A549 (cell line): ENCODE data around the gene MAPT. TPM values are rescaled to one million over a fixed set of nuclear protein-coding genes. Genes with fewer than 3 reads are reported as not detected.

Experiments
- ATAC-seq, 2 experiments: fragments of 200-7000 bp in 1 of 2; fragments of >200 bp in 1 of 2; cut with Nextera tagmentation in 1 of 2; cut with Tn5 transposase in 1 of 2; 3 replicates each; pipeline versions ENCODE4 v1.8.0 to v1.9.1; 2018 to 2020; ENCODE audit warnings: mild to moderate bottlenecking in 1 of 2, moderate library complexity in 1 of 2
- CTCF ChIA-PET: fragments of 300-600 bp; sonication (Branson Sonifier 250); formaldehyde crosslinking; extraction: SDS; loops from one replicate; lab custom pipeline; 2021; ENCODE audit warnings: antibody characterized with exemption, inconsistent platforms; lab: Yijun Ruan, JAX
- POLR2A ChIA-PET: fragments of 350-600 bp; formaldehyde crosslinking; extraction: SDS; loops from one replicate; lab custom pipeline; 2021; ENCODE audit warnings: antibody characterized with exemption, inconsistent platforms; lab: Yijun Ruan, JAX
- DNase-seq, 2 experiments: peaks; one replicate each; pipeline versions ENCODE4 v3.0.0 to v3.0.0-alpha.2; 2011 to 2016; ENCODE audit warnings: low read depth in 1 of 2, low spot score in 1 of 2
- FAIRE-seq: peaks from 2 replicates; lab custom pipeline; 2011; peaks lifted over from hg19 to GRCh38; lab: Jason Lieb, UNC
- H3K27ac ChIP-seq, 2 experiments: fragments of >200 bp; sonication (Bioruptor Twin); formaldehyde crosslinking; 3 replicates each; pipeline ENCODE4 v1.5.1; 2016 to 2017
- H3K4me1 ChIP-seq: fragments of >200 bp; sonication (Bioruptor Twin); formaldehyde crosslinking; 3 replicates; pipeline ENCODE4 v1.6.1; 2016
- H3K4me2 ChIP-seq: fragments of >200 bp; sonication (Bioruptor Twin); formaldehyde crosslinking; 3 replicates; pipeline ENCODE4 v1.6.1; 2016
- H3K4me3 ChIP-seq: fragments of >200 bp; sonication (Bioruptor Twin); formaldehyde crosslinking; 3 replicates; pipeline ENCODE4 v1.5.1; 2016
- H3K9me3 ChIP-seq: fragments of >200 bp; sonication (Bioruptor Twin); formaldehyde crosslinking; 3 replicates; pipeline ENCODE4 v1.6.1; 2016
- ATOH8 ChIP-seq: fragments of 250-450 bp; sonication (Bioruptor Pico); IDR thresholded peaks from 2 replicates; pipeline ENCODE4 v1.5.0; 2020; ENCODE audit warnings: low read depth, mild to moderate bottlenecking, moderate library complexity
- BHLHE40 ChIP-seq: IDR thresholded peaks from 2 replicates; pipeline ENCODE4 v1.6.1; 2012; ENCODE audit warnings: low read depth, low read length, inconsistent platforms
- CBX2 ChIP-seq: fragments of 200-600 bp; sonication (generic); IDR thresholded peaks from 2 replicates; pipeline ENCODE4 v1.6.1; 2016; ENCODE audit warnings: low read depth, mild to moderate bottlenecking, borderline replicate concordance
- CBX8 ChIP-seq: fragments of 200-600 bp; sonication (generic); IDR thresholded peaks from 2 replicates; pipeline ENCODE4 v1.6.1; 2016
- CEBPB ChIP-seq, 2 experiments: fragments of >200 bp in 1 of 2; sonication (Bioruptor Twin) in 1 of 2; formaldehyde crosslinking in 1 of 2; IDR thresholded peaks; 2 replicates each; pipeline ENCODE4 v1.6.1; 2012 to 2016
- CHD2 ChIP-seq: fragments of 150-350 bp; IDR thresholded peaks from 2 replicates; pipeline ENCODE4 v1.6.1; 2014; ENCODE audit warnings: low read length; ENCODE audit not compliant: partially characterized antibody
- E2F6 ChIP-seq: IDR thresholded peaks from 2 replicates; pipeline ENCODE4 v1.6.1; 2012; ENCODE audit warnings: low read depth, borderline replicate concordance
- EHF ChIP-seq: fragments of 250-450 bp; sonication (Bioruptor Pico); IDR thresholded peaks from 2 replicates; pipeline ENCODE4 v1.5.0; 2020; ENCODE audit warnings: mild to moderate bottlenecking
- ELK1 ChIP-seq: fragments of 150-350 bp; IDR thresholded peaks from 2 replicates; pipeline ENCODE4 v1.6.1; 2014; ENCODE audit warnings: low read depth, mild to moderate bottlenecking, low read length
- ESRRA ChIP-seq: fragments of 150-350 bp; IDR thresholded peaks from 2 replicates; pipeline ENCODE4 v1.6.1; 2014; ENCODE audit warnings: mild to moderate bottlenecking, low read length, borderline replicate concordance
- FOSB ChIP-seq: fragments of 250-450 bp; sonication (Bioruptor Pico); IDR thresholded peaks from 2 replicates; pipeline ENCODE4 v1.5.0; 2020; ENCODE audit warnings: mild to moderate bottlenecking, moderate library complexity
- FOXS1 ChIP-seq: fragments of 250-450 bp; sonication (Bioruptor Pico); IDR thresholded peaks from 2 replicates; pipeline ENCODE4 v1.5.0; 2020; ENCODE audit warnings: mild to moderate bottlenecking, moderate library complexity
- HDAC2 ChIP-seq: fragments of 200-600 bp; sonication (generic); IDR thresholded peaks from 2 replicates; pipeline ENCODE4 v1.6.1; 2016
- HES2 ChIP-seq: fragments of >200 bp; sonication (Bioruptor Twin); formaldehyde crosslinking; IDR thresholded peaks from 2 replicates; pipeline ENCODE4 v1.6.1; 2016
- HOXA7 ChIP-seq: fragments of 250-450 bp; sonication (Bioruptor Pico); IDR thresholded peaks from 2 replicates; pipeline ENCODE4 v1.5.0; 2020; ENCODE audit warnings: mild to moderate bottlenecking, moderate library complexity
- HOXB13 ChIP-seq: fragments of 250-450 bp; sonication (Bioruptor Pico); IDR thresholded peaks from 2 replicates; pipeline ENCODE4 v1.5.0; 2020; ENCODE audit warnings: low read depth, mild to moderate bottlenecking, moderate library complexity
- HOXB5 ChIP-seq: fragments of 250-450 bp; sonication (Bioruptor Pico); IDR thresholded peaks from 2 replicates; pipeline ENCODE4 v1.5.0; 2020; ENCODE audit warnings: mild to moderate bottlenecking, moderate library complexity
- JUN ChIP-seq, 2 experiments: fragments of >200 bp; sonication (Bioruptor Twin); formaldehyde crosslinking; IDR thresholded peaks; 2 replicates in 1 of 2; 3 replicates in 1 of 2; pipeline ENCODE4 v1.6.1; 2016 to 2017
- JUNB ChIP-seq: fragments of >200 bp; sonication (Bioruptor Twin); formaldehyde crosslinking; IDR thresholded peaks from 2 replicates; pipeline ENCODE4 v1.6.1; 2016
- KDM5A ChIP-seq: fragments of 200-600 bp; sonication (generic); IDR thresholded peaks from 2 replicates; pipeline ENCODE4 v1.6.1; 2016; ENCODE audit warnings: antibody characterized with exemption, mild to moderate bottlenecking
- MAX ChIP-seq: IDR thresholded peaks from 2 replicates; pipeline ENCODE4 v1.6.1; 2012
- MAZ ChIP-seq: fragments of 150-350 bp; IDR thresholded peaks from 2 replicates; pipeline ENCODE4 v1.6.1; 2014; ENCODE audit warnings: antibody characterized with exemption, low read depth, low read length, borderline replicate concordance
- MYC ChIP-seq: IDR thresholded peaks from 2 replicates; pipeline ENCODE4 v1.6.1; 2012; ENCODE audit warnings: mild to moderate bottlenecking, inconsistent platforms, low read length, improper control_type of control experiment, borderline replicate concordance
- NFE2L2 ChIP-seq: fragments of 150-350 bp; conservative IDR thresholded peaks from 2 replicates; pipeline ENCODE4 v1.6.1; 2014; ENCODE audit warnings: low read length
- NPAS2 ChIP-seq: fragments of 250-450 bp; sonication (Bioruptor Pico); IDR thresholded peaks from 2 replicates; pipeline ENCODE4 v1.8.0; 2022; ENCODE audit warnings: mild to moderate bottlenecking, moderate library complexity, borderline replicate concordance
- NR3C1 ChIP-seq: fragments of >200 bp; sonication (Bioruptor Twin); formaldehyde crosslinking; IDR thresholded peaks from 3 replicates; pipeline ENCODE4 v1.6.1; 2017
- PBX3 ChIP-seq: IDR thresholded peaks from 2 replicates; pipeline ENCODE4 v1.6.1; 2012
- PHF8 ChIP-seq: fragments of 200-600 bp; sonication (generic); IDR thresholded peaks from 2 replicates; pipeline ENCODE4 v1.6.1; 2016; ENCODE audit warnings: low read depth, mild to moderate bottlenecking, antibody characterized with exemption, moderate library complexity, borderline replicate concordance
- RAD21 ChIP-seq, 2 experiments: fragments of >200 bp in 1 of 2; sonication (Bioruptor Twin) in 1 of 2; formaldehyde crosslinking in 1 of 2; IDR thresholded peaks in 1 of 2; conservative IDR thresholded peaks in 1 of 2; 2 replicates in 1 of 2; 3 replicates in 1 of 2; pipeline ENCODE4 v1.6.1; 2012 to 2018; ENCODE audit warnings: inconsistent platforms in 1 of 2
- RARB ChIP-seq: fragments of 250-450 bp; sonication (Bioruptor Pico); IDR thresholded peaks from 2 replicates; pipeline ENCODE4 v1.8.0; 2021; ENCODE audit warnings: mild to moderate bottlenecking, moderate library complexity
- RFX5 ChIP-seq: fragments of 450-650 bp; IDR thresholded peaks from 2 replicates; pipeline ENCODE4 v1.7.1; 2014; ENCODE audit warnings: antibody characterized with exemption, mild to moderate bottlenecking, moderate library complexity
- RNF2 ChIP-seq: fragments of 200-600 bp; sonication (generic); IDR thresholded peaks from 2 replicates; pipeline ENCODE4 v1.6.1; 2016; ENCODE audit warnings: low read depth, mild to moderate bottlenecking, antibody characterized with exemption, moderate library complexity, borderline replicate concordance
- SMC3 ChIP-seq: fragments of >200 bp; sonication (Bioruptor Twin); formaldehyde crosslinking; IDR thresholded peaks from 3 replicates; pipeline ENCODE4 v1.6.1; 2018; ENCODE audit warnings: inconsistent platforms
- SREBF2 ChIP-seq: fragments of 450-650 bp; IDR thresholded peaks from 2 replicates; pipeline ENCODE4 v1.6.1; 2014; ENCODE audit warnings: mild to moderate bottlenecking, moderate library complexity
- TFCP2L1 ChIP-seq: fragments of 250-450 bp; sonication (Bioruptor Pico); IDR thresholded peaks from 2 replicates; pipeline ENCODE4 v1.5.0; 2021; ENCODE audit warnings: mild to moderate bottlenecking
- USF2 ChIP-seq: fragments of 450-650 bp; IDR thresholded peaks from 2 replicates; pipeline ENCODE4 v1.6.1; 2014; ENCODE audit warnings: antibody characterized with exemption
- ZC3H11A ChIP-seq: fragments of 450-650 bp; IDR thresholded peaks from 2 replicates; pipeline ENCODE4 v1.6.1; 2014; ENCODE audit warnings: antibody characterized with exemption, mild to moderate bottlenecking
- ZFP36 ChIP-seq: fragments of 450-650 bp; IDR thresholded peaks from 2 replicates; pipeline ENCODE4 v1.6.1; 2014; ENCODE audit warnings: borderline replicate concordance; ENCODE audit not compliant: partially characterized antibody
- ZSCAN20 ChIP-seq: fragments of 250-450 bp; sonication (Bioruptor Pico); IDR thresholded peaks from 2 replicates; pipeline ENCODE4 v1.8.0; 2022; ENCODE audit warnings: mild to moderate bottlenecking, moderate library complexity
- WGBS: methylation state at CpG from one replicate; pipeline ENCODE4 v1.1.6; 2017; ENCODE audit errors: missing lambda C conversion rate; 5-methylcytosine and 5-hydroxymethylcytosine counted together
- polyA plus RNA-seq, 4 experiments: library from polyadenylated mRNA; depleted of rRNA in 3 of 4; stranded (reverse); fragments of >200 nt; fragmentation: RNase III in 1 of 4; extraction: RNeasy Plus Mini Kit Qiagen cat#74134 plus additional on column Dnase treatment in 1 of 4; gene quantifications; 2 replicates in 3 of 4; 3 replicates in 1 of 4; pipeline ENCODE4 v1.2.3, GENCODE V29; 2011 to 2017

The MAPT gene
- polyA plus RNA-seq, 2 of the 4 experiments (the other 2 are of a cell fraction) = 1.2 to 1.6 TPM

- Histone ChIP-seq H3K4me2 (peak overlapping the region; percentile 66), H3K4me3 (no peak overlapping the region), H3K27ac (peak overlapping the region; percentile 63 to 68), H3K9me3 (no peaks in the 10 kb centered on the region), H3K4me1 (peaks cover 83% of the 10 kb centered on the region)
- DNase-seq (peak; percentile 47 to 74), ATAC-seq (peak; percentile 62 to 69), FAIRE-seq (no peak)
- CTCF ChIA-PET = interaction anchor here (0.6 to 12.2 kb wide), 10 partner anchors 11 to 155 kb away, joined by 3 to 183 read pairs (median 4); partner anchors contain the start of gene KANSL1
- POLR2A ChIA-PET = interaction anchor here (0.8 kb wide), 1 partner anchor 136 kb away, joined by 4 read pairs; the partner anchor contains the start of gene KANSL1
- WGBS = 4% methylated on average over 4 of the region's 4 CpGs
- TF ChIP-seq E2F6 (no peak), NR3C1 (no peak), JUN (IDR thresholded peaks at IDR 0.05) (peak; percentile 56 to 65; a peak in 3 of 5 replicates), NPAS2 (CRISPR knock-in tag) (no peak), RNF2 (no peak), MAZ (no peak), SREBF2 (no peak), FOSB (CRISPR knock-in tag) (no peak), HOXB5 (CRISPR knock-in tag) (peak; percentile 51; the same call in 1 of the 2 replicates), KDM5A (no peak), CHD2 (no peak), HDAC2 (no peak), FOXS1 (no peak), HOXB13 (no peak), HOXA7 (CRISPR knock-in tag) (no peak), BHLHE40 (peak; percentile 48; the same call in 1 of the 2 replicates), ZFP36 (no peak), CEBPB (IDR thresholded peaks at IDR 0.05) (peak; percentile 58 to 94; a peak in 3 of 4 replicates), NFE2L2 (no peak), HES2 (no peak), ZSCAN20 (CRISPR knock-in tag) (no peak), RARB (0 out of 2 replicates have a peak, but pooled peaks have one; percentile 46), MYC (peak; percentile 40; the same call in 1 of the 2 replicates), TFCP2L1 (CRISPR knock-in tag) (no peak), RFX5 (no peak), ELK1 (no peak), ATOH8 (CRISPR knock-in tag) (no peak), USF2 (no peak), PHF8 (no peak), CBX8 (no peak), JUNB (peak; percentile 86), PBX3 (no peak), ESRRA (no peak), RAD21 (conservative IDR thresholded peaks at IDR 0.05 in 1 of 2, IDR thresholded peaks at IDR 0.05 in 1 of 2) (0 out of 5 replicates have a peak, but pooled peaks of 1 of the 2 experiments have one; percentile 3), ZC3H11A (no peak), CBX2 (no peak), MAX (peak; percentile 81), EHF (CRISPR knock-in tag) (no peak), SMC3 (0 out of 3 replicates have a peak, but pooled peaks have one; percentile 11)
Measured at GRCh38 chr17:46056800-46057304, 162.5 kb downstream of the MAPT start.
